Measurements from ENCODE around the gene SLC38A3. TPM values are rescaled to one million over a fixed set of nuclear protein-coding genes. Genes with fewer than 3 reads are reported as not detected.

SLC38A3 gene
- total and polyA plus RNA-seq, 2 donors (not counting 1 experiment from before 2014, with no cell fraction given): not detected

- Histone ChIP-seq H3K4me3 (ENCODE audit: control extremely low read depth in 1 of 5, extremely low read depth in 1 of 5, insufficient read depth in 1 of 5, low read depth in 2 of 5, low read length in 4 of 5) (no peak overlapping the region), H3K9ac (ENCODE audit: low read length) (no peak overlapping the region), H3K79me2 (ENCODE audit: control insufficient read depth, insufficient read depth, low read length) (no peaks in the 10 kb centered on the region), H3K36me3 (replicated peaks in 1 of 2; ENCODE audit: control extremely low read depth in 1 of 2, control insufficient read depth in 1 of 2, extremely low read depth in 1 of 2, insufficient read depth in 2 of 2, low read length in 1 of 2) (no peaks in the 10 kb centered on the region), H4K20me1 (ENCODE audit: control insufficient read depth, insufficient read depth, low read length, poor library complexity, severe bottlenecking) (no peaks in the 10 kb centered on the region), H3K27me3 (replicated peaks in 1 of 4; ENCODE audit: control extremely low read depth in 1 of 4, control insufficient read depth in 3 of 4, insufficient read depth in 4 of 4, low read length in 3 of 4) (peaks cover 0 to 66% (median 26%) of the 10 kb centered on the region in 4 experiments), H3K4me1 (ENCODE audit: control insufficient read depth in 2 of 2, insufficient read depth in 2 of 2, low read length in 2 of 2) (peaks cover 15 to 23% of the 10 kb centered on the region in 2 donors), H3K27ac (ENCODE audit: low read length in 2 of 2) (no peak overlapping the region), H3K9me3 (ENCODE audit: control extremely low read depth in 1 of 3, control insufficient read depth in 2 of 3, insufficient read depth in 1 of 3, low read length in 2 of 3) (peaks cover 0 to 14% (median 0%) of the 10 kb centered on the region in 3 donors), H3K4me2 (replicated peaks; ENCODE audit: low read depth, low read length, poor library complexity, severe bottlenecking) (no peak overlapping the region), H2AFZ (ENCODE audit: insufficient read depth, low read depth, low read length, poor library complexity, severe bottlenecking) (no peak overlapping the region)
- 91% methylated on average over 9 of the region's 9 CpGs for WGBS (ENCODE audit: insufficient coverage)
- DNase-seq (no peak), ATAC-seq (ENCODE audit: low read depth) (no peak)
- no peak for TF ChIP-seq EZH2 (IDR thresholded peaks at IDR 0.05; ENCODE audit: borderline replicate concordance, insufficient read depth, low read depth, low read length, poor library complexity, severe bottlenecking)
- TF ChIP-seq CTCF (IDR thresholded peaks at IDR 0.05): no peak
- ChIA-PET POLR2A (no interaction called here), CTCF (interaction anchor here (0.8 to 4.3 kb wide), 4 partner anchors 9 to 43 kb away, joined by 3 to 27 read pairs (median 8); no protein-coding TSS in a partner anchor)
- no peaks in the 10 kb centered on the region for H3K9me3 Mint-ChIP-seq (ENCODE audit: insufficient read depth)
- intact Hi-C loops (cut with micrococcal nuclease): no loop called here
- H3K4me3 Mint-ChIP-seq: peak overlapping the region; percentile 29
- H3K27me3 Mint-ChIP-seq: peaks cover 44% of the 10 kb centered on the region
- peaks cover 2% of the 10 kb centered on the region for H3K4me1 Mint-ChIP-seq
- no peak overlapping the region for H3K27ac Mint-ChIP-seq
Observed at GRCh38 chr3:50203113-50203808, 1.8 kb upstream of the SLC38A3 start.

Measured in B cell (primary cell).